ENCODE measurements around the gene MAGEF1.

Gene MAGEF1

DNA sequence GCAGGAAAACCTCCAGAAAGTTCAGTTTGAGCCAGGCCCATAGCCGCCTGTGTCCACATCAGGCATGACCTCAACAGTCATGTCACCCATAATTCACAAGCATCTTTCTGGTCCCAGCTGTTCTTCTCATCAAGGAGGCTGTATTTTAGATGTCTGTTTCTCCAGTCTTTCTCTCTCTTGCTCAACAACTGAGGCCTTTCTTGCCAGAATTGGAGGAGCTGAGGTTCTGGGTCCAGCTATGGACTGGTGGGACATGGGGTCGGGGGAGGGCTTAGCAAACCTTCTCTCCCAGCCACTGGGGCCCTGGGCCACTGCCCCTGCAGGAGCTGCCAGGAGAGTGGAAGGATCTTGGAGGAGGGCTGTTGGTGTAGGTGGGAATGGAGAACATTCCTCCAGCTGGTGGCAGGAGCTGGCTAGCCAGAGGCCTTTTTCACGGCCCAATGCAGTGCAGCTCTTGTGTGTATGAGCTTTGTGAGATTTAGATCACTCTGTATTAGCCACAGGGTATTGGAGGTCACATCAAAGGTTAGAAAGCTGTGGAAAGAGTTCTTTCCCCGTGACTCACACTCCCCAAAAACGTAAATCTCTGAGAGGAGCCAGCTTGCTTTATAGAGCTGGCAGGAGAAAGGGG is 23.5 kb downstream of the MAGEF1 start:
- ATAC-seq = no peak

DNA sequence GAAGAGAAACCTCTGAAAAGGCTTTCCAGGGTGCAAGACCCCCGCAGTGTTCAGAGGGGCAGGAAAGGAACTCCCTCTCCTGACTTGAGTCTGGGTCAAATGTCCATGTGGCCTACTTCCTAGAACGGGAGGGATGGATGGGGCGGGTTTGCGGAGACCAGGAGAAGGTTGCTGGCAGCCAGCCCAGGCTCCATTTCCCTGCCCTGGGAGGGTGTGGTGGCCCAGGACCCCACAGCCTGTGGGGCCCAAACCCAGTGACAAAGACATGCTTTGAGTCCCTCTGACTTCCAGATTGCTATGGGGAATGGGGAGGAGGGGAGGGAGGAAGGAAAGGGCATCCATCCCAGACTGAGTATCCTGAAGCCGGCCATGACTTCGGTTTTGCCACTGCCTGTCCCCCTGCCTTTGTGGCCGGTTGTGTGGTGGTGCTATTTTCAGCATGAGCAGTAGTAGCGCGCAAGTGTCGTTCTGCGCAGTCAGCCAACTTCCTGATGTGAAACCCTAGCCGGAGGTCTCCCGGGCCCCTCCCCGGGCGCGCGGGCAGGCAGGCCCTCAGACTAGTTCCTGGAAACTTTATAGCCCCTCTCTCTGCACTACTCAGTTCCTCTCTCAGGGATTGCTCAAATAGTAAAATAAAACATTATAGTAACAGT is 24.4 kb downstream of the MAGEF1 start:
- ATAC-seq = no peak

DNA sequence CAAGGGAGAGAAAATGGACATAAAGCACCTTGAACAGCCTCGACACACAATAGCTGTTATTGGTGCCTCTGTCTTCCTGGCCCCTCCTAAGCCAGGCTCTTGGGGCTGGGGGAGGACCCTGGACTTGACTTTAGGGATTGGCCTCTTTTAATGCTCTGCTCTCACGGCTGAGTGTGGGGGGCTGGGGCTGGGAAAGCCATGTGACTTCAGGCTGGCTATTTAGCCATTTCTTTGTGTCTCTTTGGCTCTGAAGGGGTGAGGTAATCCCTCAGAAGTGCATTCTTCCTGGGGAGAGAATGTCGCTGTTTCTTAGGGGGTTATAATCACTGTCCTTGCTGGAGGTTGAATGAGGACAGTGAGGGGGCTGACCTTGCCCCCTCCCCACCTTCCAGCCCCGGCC is 26.2 kb downstream of the MAGEF1 start:
- no peak for ATAC-seq

DNA sequence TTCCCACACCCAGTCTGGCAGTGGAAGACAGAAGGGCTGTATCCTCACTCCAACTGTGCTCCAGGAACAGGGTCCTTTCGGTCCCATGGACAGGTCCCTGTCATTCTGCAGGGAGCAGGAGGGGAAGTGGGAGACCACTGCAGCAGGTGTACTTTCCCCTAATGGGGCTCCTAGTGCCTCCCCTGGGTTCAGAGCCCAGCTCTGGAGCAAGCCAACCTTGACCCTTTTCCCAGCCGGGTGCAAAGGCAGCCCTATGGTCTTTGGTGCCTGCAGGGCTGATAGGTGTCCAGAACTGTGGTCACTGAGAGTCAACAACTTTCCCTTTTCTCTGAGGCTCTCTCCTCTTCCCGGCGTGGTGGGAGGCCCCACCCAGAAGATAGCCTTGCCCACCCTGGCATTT is 26.8 kb downstream of the MAGEF1 start:
- ATAC-seq = no peak

DNA sequence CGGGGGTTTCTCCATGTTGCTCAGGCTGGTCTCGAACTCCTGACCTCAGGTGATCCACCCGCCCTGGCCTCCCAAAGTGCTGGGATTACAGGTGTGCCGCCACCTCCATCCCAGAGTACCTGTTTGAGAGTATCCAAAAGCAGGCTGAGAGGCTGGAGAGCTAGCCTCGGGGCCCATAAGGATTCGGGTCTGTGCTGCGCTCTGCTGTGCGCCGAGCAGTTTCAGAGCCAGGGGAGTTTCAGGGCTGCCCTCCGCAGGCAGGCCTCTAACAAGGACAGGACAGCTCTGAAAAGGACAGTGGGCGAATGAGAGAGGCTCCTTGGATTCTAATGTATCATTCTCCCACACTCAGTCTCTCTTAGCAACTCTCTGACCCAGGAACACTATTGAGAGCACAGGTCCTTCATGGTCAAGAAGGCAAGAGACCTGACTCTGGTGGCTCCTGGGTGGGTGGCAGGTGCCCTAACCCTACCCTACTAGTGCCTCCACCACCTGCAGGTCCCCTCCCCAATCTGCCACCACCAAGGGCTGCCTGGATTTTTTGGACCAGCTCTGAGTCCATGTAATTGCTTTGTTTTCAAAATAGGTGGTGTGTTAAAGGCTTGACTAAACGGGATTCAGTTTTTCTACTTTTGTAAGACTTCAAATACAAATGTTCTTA is 27.8 kb downstream of the MAGEF1 start:
- no peak for ATAC-seq

DNA sequence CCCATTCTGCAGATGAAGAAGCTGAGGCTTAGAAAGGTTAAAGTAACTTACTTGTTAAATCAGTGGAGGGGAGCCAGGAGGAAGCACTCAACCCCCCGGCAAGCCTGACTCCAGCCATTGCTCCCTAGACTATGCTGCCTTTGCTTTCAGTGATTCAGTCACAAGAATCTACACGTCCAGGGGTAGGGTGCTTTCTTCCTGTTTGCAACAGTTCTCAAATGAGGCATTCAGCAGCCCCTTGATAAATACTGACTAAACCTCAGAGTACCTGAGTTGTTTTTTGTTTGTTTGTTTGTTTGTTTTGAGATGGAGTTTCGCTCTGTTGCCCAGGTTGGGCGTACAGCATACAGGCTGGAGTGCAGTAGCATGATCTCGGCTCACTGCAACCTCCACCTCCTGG is 28.6 kb downstream of the MAGEF1 start:
- ATAC-seq = no peak

DNA sequence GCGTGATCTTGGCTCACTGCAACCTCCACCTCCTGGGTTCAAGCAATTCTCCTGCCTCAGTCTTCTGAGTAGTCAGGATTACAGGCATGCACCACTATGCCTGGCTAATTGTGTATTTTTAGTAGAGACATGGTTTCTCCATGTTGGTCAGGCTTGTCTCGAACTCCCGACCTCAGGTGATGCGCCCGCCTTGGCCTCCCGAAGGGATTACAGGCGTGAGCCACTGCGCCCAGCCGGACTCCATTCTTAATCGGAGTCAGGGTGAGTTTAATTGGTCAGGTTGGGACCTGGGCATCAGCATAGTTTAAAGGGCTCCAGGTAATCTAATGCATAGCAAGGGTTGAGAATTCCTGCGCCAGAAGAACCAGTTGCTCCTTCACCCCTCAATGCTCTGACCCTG is 29.2 kb downstream of the MAGEF1 start:
- no peak for ATAC-seq

DNA sequence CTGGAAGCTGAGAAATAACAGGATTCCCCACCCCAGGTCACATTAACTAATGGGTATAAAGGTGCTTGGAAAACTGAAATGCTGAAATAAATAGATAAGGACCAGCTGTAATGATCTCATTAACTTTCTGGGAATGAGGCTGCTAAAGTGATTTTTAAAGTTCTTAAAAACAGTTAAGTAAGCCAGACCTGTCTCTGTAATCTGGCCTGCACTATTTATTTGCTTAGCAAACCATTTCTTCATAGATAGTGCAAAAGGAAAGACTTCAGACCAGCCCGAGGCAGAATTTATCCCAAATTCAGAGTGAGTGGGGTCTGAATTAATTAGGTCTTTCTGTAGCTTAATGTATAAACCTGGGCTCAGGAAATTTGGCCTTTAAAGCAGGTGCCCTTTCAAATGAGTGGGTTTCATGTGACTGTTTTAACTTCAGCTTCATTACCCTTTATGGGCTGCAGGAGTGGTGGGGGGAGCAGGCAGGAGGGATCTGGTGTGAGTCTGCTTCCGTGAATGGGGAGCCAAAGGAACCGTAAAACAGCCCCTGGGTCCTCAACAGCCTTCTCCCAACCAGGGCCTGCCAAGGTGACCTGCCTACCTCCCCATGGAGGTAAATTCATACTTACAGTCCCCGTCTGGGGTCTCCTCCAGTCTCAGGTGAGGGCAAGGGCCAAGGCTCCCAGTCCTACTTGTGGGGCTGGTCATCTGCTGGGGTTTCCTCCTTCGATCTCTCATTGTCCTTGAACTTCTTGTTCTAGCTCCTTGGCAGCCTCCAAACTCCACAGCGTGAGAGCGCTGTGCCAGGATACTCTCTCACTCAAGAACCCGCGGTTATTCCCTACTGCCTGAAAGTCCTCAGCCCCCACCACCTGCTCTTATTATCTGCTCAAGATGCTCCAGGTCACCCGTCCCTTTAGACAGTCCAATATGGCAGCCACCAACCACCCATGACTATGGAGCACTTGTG is 31.2 kb downstream of the MAGEF1 start:
- no peak for ATAC-seq

DNA sequence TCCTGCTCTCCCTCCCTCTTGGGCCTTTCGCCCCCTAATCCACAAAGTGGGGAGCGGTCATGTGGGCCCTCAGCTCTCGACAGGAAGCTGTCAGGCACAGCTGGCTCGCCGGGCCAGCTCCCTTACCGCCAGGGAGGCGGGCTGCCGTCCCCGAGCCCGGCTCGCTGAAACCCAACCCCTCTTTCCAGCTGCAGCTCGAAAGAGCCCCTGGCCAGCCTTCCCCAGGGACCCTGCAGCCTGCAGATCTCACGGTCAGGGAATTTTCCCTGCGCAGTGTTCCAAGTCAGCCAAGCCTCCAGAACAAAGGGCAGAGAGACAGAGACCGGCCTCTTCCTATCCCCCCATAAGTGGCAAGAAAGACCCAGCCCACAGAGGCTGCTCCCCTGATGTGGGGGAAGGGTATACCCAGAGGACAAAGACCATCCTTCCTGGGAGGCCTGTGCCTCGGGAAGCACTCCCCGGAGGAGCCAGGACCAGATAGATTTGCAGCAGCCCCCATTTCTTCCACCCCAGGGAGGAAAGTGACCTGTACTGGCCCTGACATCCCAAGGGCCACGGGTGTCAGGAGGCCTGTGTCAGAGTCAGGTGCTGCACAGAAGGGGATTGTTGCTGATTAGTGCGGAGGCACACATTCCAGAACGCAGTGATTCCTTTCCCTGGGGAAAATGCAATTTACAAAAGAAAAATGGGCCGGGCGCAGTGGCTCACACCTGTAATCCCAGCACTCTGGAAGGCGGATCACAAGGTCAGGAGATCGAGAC is 32.6 kb downstream of the MAGEF1 start:
- ATAC-seq = no peak

DNA sequence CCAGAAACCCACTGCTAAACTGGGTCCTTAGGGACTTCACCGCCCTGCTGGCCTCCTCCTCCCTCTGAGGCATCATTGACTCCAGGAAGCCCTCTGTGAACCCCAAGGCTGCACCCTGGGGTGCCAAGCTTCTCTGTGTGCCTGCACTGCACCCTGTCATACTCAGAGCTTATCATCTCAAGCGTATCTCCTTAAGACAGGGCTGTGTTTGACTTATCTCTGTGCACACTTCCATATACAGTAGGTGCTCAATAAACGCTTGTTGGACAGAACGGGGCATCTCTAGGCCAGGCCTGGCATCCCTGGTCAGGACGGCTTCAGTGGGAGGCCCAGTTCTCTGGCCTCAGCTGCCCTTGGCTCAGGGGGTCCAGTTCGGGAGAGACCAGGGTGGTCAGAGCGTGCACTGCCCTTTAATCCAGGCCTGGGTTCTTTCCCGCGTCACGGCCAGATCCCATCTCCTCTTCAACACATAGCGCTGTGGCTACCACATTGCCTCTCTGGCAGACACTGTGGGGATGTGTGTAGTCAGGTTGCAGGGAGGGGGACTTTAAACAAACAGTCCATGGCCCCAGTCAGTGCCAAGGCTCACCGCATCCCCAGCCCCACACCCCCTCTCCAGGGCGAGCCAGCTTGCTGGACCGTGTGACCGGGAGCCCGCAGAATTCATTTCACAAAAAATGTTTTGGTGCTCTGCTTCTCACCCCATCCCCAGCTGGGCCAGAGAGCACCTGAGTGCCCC is 33.4 kb downstream of the MAGEF1 start:
- ATAC-seq = peak in 1 of 2 donors; percentile 13

DNA sequence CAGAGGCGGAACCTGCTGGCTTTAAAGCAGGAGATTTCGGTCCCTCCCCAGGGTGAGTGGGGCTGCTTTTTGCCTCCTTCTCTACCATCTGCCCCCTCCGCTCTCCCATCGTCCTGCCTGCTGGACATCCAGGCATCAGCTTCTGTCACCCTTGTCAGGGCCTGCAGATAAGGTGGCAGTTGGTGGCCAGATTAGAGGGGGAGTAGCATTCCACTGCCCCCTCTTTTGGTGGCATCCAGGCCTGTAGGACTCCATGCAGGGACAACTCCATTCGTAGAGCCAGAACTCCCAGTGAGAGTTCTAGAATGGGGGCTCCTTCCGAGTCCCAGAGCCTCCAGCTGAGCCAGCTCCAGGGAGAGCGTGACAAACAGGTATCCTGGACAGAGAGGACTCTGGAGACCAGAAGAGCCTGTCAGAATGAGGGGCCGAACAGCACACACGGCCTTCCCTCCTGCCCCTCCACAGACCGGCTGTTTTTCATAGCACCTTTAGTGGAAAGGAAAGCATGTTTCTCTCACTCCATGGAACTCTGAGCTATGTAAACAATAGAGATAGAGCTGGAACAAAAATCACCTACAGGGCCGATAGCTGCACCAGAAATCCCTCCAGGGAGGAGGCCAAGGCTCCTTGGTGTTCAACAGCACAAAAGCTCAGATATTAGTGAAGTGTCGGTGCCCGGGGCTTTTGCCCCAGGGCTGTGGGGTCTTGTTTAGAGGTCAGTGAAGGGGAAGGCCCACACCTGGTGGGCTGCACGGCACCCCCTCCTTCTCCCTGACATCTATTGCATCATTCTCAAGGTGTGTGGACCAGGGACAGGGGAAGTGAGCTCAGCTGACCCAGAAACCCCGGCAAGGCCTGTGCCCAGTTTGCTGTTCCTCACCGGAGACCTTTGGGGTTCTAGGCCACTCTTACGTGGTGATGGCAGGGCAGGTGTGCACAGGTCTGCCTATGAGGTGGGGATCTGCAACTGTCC is 34.2 kb downstream of the MAGEF1 start:
- no peak for ATAC-seq

DNA sequence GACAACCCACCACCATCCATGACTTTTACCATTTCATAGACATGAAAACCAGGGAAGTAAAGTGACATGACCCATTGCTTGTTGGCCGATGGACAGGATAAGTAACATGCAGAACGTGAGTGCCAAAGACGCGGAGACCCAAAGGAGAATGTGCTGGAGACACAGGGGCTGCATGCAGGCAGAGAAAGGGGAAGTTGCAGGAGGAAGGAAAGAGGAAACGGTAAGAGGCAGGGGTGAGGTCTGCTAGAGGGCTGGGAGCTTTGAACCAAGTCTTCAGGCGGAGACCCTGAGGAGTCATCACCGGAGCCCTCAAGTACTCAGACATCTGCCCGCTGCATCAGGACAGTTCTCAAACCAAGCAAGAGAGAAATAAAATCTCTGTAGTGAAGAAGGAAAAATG is 34.9 kb downstream of the MAGEF1 start:
- peak in 1 of 2 donors; percentile 10 for ATAC-seq

DNA sequence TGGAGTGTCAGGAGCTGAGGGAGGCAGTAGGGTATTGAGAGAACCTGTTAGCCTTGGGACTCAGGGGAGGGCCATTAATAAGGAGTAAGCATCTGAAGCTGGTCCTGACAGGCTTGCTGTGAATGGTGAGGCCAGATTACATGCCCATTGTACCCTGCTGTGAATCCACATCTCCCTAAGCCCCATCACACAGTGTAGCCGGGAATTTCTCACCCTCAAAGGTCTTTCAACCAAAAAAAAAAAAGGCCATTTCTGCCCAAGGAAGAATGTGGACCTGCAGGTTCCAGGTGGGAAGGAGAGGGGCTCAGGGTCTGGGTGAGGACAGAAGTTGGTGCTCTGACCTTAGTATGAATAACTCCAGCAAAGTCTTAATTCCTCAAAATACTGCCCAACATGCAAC is 37.2 kb downstream of the MAGEF1 start:
- ATAC-seq = no peak

DNA sequence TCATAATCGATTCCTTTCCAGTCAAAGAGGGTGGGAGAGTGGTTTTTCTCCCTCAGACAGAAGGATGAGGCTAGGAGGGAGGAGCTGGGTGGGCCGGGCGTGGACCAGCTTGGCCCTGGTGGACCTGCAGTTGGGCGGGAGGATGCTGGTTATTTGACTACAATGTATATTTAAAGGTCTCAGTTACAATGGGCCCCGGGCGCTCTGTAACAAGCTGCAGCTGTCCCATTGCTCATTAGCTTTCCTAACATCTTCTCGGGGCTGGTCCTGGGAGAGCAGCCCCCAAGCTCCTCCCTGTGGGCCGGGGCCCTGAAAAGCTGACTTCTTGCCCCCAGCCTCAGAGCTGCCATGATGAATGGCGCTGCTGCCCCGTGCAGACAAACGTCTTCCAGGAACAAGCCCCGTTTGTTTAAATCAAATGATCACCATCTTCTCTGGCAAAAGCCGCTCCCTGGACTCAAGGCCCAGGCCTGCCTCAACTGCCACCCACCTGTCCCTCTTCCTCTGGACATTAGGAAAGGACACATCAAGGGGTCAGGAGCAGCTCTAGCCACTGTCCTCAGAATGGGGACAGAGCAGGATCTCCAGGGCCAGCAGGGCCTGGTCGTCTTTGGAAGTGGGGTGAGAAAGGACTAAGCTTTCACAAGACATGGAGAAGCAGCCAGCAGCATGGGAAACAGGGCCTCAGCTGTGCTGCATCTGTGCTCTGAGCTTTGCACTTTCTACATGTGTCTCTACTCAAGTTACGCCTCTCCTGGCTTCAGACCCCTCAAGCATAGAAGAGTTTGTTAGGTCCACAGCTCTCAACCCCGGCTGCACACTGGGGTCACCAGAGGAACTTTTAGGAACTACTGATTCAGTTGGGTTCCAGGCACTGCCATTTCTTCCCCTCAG is 38.6 kb downstream of the MAGEF1 start:
- ATAC-seq = no peak

DNA sequence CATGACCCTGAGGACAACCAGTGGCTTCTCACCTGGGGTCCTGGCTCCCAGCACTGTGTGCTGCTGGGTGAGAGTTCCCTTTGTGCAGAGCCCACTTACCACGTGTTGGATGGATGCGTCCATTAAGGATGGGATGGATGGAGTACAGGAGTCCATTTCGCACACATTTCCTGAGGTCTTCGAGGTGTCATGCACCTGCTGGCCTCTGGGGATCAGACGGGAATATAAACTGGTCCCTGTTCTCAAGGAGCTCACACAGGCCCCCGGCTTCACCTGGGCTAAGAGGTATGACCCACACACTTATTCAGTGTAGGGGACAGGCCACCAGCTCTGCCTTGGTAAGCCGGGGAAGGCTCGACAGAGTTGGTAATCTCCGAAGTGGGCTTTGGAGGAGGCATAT is 39.5 kb downstream of the MAGEF1 start:
- no peak for ATAC-seq

DNA sequence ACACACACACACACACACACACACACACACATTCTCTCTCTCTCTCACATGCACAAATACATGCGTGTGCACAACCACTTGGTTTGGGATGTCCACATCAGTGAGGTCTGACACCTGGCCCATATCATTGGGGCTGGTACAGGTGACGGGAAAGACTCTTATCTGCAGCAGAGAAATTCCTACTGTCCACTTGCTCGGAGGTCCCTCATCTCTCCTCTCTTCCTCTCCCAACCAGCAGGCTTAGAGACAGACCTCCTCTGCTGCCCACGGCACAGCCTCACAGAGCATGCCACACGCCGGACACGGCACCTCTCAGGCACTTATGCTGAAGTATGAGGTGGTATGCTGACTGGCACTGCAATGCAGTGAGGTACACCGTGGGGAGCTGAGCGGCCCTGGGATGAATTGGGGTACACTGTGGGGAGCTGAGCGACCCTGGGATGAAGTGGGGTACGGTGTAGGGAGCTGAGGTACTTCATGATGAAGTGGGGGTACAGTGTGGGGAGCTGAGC is 41.7 kb downstream of the MAGEF1 start:
- ATAC-seq = no peak

DNA sequence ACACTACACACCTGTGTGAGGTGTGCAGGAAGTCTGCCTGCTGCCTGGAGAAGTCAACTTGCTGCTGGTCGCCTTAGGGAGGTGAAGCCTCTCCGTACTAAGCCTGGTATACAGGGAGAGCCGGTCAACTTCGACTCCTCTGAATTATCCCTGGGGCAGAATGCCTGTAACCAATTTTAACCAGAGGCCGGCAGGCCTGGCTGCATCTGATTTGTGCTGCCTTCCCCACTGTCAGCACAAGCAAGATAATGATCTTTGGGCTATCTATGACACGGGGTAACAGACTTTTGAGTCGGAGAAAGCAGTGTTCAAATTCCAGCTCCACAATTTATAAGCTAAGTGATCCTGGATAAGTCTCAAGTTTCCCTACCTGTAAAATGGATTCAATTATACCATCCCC is 42.3 kb downstream of the MAGEF1 start:
- ATAC-seq = no peak

DNA sequence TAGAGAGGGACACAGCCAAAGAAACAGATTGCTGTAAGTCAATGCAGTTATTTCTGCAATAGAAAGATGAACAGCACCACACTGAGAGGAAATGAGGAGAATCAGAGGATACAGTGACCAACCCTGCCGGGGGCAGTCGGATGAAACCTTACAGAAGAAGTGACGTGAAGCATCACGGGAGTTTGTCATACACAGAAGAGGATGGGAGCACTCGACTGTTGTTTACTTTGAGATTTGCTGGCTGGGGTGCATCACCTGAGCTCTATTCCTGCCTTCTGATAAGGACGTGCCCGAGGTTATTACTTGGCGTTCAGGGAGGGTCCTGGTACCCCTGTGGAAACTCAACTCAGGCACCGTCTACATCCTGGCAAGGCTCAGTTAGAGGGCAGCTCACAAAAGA is 45.4 kb downstream of the MAGEF1 start:
- ATAC-seq = no peak

DNA sequence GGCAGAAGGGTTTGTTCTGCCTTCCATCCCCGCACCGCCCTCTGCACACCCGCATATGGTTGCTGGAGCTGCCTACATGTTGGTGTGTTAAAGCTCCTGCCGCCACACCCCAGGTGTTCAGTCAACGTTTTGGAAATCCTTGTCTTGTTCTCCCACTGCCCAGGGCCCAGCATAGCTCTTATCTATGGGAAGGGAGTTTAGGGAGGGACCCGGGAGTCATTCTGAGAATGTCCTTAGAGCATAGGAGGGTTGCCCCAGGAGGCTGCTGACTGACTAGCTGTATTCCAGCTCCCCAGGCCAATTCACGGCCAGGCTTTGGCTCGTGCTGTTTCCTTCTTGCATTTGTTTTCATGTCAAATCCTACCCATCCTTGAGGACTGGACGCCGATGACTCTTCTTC is 46.8 kb downstream of the MAGEF1 start:
- no peak for ATAC-seq

Data from activated CD4-positive, CD25-positive, alpha-beta regulatory T cell treated with anti-CD3 and anti-CD28 coated beads, Interleukin-2, amount 50 U/mL, for 24 hours (primary cell).